ENCODE data around the gene SLC36A2.

Gene SLC36A2

DNA sequence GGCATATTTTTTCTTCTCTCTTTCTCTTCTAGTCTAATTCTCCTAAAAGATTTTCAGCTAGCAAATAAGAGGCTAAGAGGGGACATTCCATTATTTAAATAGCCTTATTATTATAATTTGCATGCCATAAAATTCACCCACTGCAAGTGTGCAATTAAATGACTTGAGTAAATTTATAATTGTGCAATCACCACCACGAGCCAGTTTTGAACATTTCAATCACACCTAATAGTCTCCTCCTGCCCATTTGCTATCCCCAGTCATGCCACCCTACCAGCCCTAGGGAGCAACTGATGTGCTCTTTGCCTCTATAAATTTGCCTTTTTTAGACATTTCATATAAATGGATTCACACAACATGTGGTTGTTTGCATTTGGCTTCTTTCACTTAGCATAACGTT, 12.0 kb upstream of the SLC36A2 start:
- H3K4me1 ChIP-seq (ENCODE audit: control insufficient read depth, insufficient read depth, low read length): no peaks in the 10 kb centered on the region
- no peaks in the 10 kb centered on the region for H3K36me3 ChIP-seq (ENCODE audit: control insufficient read depth in 2 of 2, insufficient read depth in 2 of 2, low read length in 2 of 2)
- H3K9me3 ChIP-seq (ENCODE audit: control insufficient read depth in 2 of 2, low read length in 2 of 2): peaks cover 7 to 8% of the 10 kb centered on the region in 2 donors
- no peak overlapping the region for H3K27ac ChIP-seq (ENCODE audit: low read length)
- no peak overlapping the region for H3K9ac ChIP-seq (ENCODE audit: low read length in 2 of 2)
- no peaks in the 10 kb centered on the region for H3K27me3 ChIP-seq (ENCODE audit: control insufficient read depth in 1 of 2, insufficient read depth in 2 of 2, low read length in 2 of 2)
- no peak overlapping the region for H3K4me3 ChIP-seq (ENCODE audit: low read length in 2 of 2)

DNA sequence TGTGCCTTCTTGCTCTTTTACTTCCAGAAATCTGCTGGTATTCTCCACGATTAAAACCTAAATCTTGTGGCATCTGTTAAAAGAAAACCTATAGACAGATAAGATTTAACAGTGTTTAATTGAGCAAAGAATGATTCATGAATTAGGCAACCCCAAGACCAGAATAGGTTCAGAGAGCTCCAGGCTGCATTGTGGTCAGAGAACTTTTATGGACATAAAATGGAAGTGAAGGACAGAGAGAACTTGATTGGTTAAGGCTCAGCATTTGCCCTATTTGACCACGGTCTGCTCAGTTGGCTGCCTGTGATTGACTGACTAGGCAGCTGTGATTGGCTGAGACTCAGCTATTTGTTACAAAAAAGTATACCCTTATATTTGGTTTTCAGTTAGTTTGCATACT, 10.4 kb upstream of the SLC36A2 start:
- no peak overlapping the region for H3K9ac ChIP-seq (ENCODE audit: low read length in 2 of 2)
- H3K4me3 ChIP-seq (ENCODE audit: low read length in 2 of 2): no peak overlapping the region
- no peaks in the 10 kb centered on the region for H3K27me3 ChIP-seq (ENCODE audit: control insufficient read depth in 1 of 2, insufficient read depth in 2 of 2, low read length in 2 of 2)

DNA sequence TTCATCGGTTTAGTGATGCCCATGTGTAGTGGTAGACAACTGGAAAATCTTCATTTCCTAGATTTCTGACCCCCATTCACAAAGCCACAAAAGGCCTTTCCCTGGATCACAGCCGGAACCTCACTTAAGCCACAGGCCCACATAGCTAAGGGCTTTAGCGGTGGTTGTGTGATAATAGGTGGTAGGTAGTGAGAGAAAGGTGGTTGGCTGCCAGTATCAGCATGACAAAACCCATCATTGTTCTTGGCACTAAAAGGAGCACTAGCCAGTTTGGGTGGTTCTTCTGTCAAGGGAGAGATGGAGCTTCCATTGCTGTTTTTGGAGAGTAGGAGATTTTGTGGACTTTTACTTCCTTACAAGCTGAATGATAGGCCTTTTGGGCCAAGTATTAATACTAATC, 9.7 kb upstream of the SLC36A2 start:
- no peaks in the 10 kb centered on the region for H3K27me3 ChIP-seq (ENCODE audit: control insufficient read depth in 1 of 2, insufficient read depth in 2 of 2, low read length in 2 of 2)
- no peak overlapping the region for H3K9ac ChIP-seq (ENCODE audit: low read length in 2 of 2)
- no peaks in the 10 kb centered on the region for H3K36me3 ChIP-seq (ENCODE audit: control insufficient read depth in 2 of 2, insufficient read depth in 2 of 2, low read length in 2 of 2)
- H3K9me3 ChIP-seq (ENCODE audit: control insufficient read depth in 2 of 2, low read length in 2 of 2): no peaks in the 10 kb centered on the region
- H3K4me1 ChIP-seq (ENCODE audit: control insufficient read depth, insufficient read depth, low read length): no peaks in the 10 kb centered on the region
- H3K4me3 ChIP-seq (ENCODE audit: low read length in 2 of 2): no peak overlapping the region
- H3K27ac ChIP-seq (ENCODE audit: low read length): no peak overlapping the region

More for the DNA sequence above, 10.4 kb upstream of the SLC36A2 start:
- H3K4me1 ChIP-seq (ENCODE audit: control insufficient read depth, insufficient read depth, low read length): no peaks in the 10 kb centered on the region
- H3K36me3 ChIP-seq (ENCODE audit: control insufficient read depth in 2 of 2, insufficient read depth in 2 of 2, low read length in 2 of 2): no peaks in the 10 kb centered on the region
- H3K27ac ChIP-seq (ENCODE audit: low read length): no peak overlapping the region
- H3K9me3 ChIP-seq (ENCODE audit: control insufficient read depth in 2 of 2, low read length in 2 of 2): peaks cover 2 to 4% of the 10 kb centered on the region in 2 donors

DNA sequence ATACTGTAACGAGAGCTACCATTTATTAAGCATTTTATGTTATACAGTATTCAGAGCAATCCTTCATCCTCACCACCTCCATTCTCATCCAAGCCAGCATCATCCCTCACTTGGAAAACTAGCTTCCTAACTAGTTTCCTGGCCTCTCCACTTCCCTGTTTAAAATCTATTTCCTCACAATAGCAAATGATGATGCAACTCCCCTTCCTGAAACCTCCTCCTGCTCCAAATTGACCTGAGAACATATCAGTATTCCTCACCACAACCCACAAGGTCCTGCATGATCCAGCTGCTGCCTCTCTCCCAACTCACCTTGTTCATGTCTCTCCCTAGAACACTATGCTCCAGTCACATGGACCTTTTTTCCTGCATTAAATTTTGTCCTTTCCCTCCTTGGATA, 4.3 kb upstream of the SLC36A2 start:
- Histone ChIP-seq H3K9ac (ENCODE audit: low read length in 2 of 2) (no peak overlapping the region), H3K27ac (ENCODE audit: low read length) (no peak overlapping the region), H3K4me3 (ENCODE audit: low read length in 2 of 2) (no peak overlapping the region), H3K4me1 (ENCODE audit: control insufficient read depth, insufficient read depth, low read length) (no peaks in the 10 kb centered on the region), H3K27me3 (ENCODE audit: control insufficient read depth in 1 of 2, insufficient read depth in 2 of 2, low read length in 2 of 2) (peaks cover 0 to 3% of the 10 kb centered on the region in 2 donors), H3K36me3 (ENCODE audit: control insufficient read depth in 2 of 2, insufficient read depth in 2 of 2, low read length in 2 of 2) (no peaks in the 10 kb centered on the region), H3K9me3 (ENCODE audit: control insufficient read depth in 2 of 2, low read length in 2 of 2) (no peaks in the 10 kb centered on the region)

DNA sequence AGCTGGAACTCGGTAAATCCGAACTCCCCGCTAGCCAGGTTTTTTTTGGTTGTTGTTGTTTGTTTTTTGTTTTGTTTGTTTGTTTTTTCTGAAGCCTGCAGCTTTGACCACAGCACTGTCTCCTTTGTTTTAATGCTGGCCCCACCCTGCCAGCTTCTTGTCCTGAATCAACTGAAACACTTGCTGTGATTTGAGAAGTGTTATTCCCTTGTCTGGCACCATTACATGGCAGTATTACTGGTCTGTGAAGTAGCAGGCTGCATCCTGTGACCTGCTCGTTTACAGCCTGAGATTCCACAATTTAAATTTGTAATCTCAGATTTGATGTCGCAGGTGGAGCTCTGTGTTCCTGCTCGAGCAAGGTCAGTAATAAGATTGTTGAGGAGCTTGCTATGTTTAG, 1.4 kb upstream of the SLC36A2 start:
- no peaks in the 10 kb centered on the region for H3K36me3 ChIP-seq (ENCODE audit: control insufficient read depth in 2 of 2, insufficient read depth in 2 of 2, low read length in 2 of 2)
- H3K4me3 ChIP-seq (ENCODE audit: low read length in 2 of 2): no peak overlapping the region
- no peak overlapping the region for H3K9ac ChIP-seq (ENCODE audit: low read length in 2 of 2)
- no peak overlapping the region for H3K27ac ChIP-seq (ENCODE audit: low read length)
- peaks cover 5% of the 10 kb centered on the region for H3K4me1 ChIP-seq (ENCODE audit: control insufficient read depth, insufficient read depth, low read length)
- no peaks in the 10 kb centered on the region for H3K9me3 ChIP-seq (ENCODE audit: control insufficient read depth in 2 of 2, low read length in 2 of 2)
- H3K27me3 ChIP-seq (ENCODE audit: control insufficient read depth in 1 of 2, insufficient read depth in 2 of 2, low read length in 2 of 2): peaks cover 0 to 3% of the 10 kb centered on the region in 2 donors

DNA sequence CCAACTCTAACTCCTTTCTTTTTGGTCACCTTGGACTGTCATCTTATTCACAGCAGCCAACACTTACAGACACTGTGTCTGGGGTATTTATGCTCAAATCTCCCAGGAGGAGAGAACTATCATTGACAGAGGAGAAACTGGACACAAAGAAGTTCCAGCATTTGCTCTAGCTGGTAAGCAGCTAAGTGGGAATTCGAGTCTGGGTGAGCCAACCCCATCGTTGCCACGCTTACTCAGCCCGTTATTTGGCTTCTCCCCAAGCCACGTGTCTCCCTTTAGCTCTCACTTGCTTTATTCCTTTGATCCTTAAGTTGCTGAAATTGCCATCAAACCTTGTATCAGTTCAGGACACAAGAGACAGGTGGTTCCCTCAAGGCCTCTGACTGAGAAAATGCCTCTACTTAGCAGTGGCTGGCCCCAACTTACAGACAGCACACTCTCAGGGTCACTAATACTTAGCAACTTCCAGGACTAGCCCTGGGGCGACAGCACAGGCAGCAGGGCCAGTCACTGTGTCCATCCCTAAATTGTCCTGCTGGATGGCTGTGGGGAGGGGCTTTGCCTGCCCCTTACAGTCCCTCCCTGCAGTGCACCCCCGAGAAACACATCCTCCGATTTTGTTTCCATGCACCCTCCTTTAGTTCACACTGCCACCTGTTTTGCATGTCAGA, 1.4 kb downstream of the SLC36A2 start:
- peaks cover 0 to 3% of the 10 kb centered on the region in 2 donors for H3K27me3 ChIP-seq (ENCODE audit: control insufficient read depth in 1 of 2, insufficient read depth in 2 of 2, low read length in 2 of 2)
- no peaks in the 10 kb centered on the region for H3K36me3 ChIP-seq (ENCODE audit: control insufficient read depth in 2 of 2, insufficient read depth in 2 of 2, low read length in 2 of 2)
- H3K9ac ChIP-seq (ENCODE audit: low read length in 2 of 2): no peak overlapping the region
- H3K4me3 ChIP-seq (ENCODE audit: low read length in 2 of 2): no peak overlapping the region
- no peaks in the 10 kb centered on the region for H3K9me3 ChIP-seq (ENCODE audit: control insufficient read depth in 2 of 2, low read length in 2 of 2)
- H3K4me1 ChIP-seq (ENCODE audit: control insufficient read depth, insufficient read depth, low read length): peaks cover 5% of the 10 kb centered on the region
- no peak overlapping the region for H3K27ac ChIP-seq (ENCODE audit: low read length)

DNA sequence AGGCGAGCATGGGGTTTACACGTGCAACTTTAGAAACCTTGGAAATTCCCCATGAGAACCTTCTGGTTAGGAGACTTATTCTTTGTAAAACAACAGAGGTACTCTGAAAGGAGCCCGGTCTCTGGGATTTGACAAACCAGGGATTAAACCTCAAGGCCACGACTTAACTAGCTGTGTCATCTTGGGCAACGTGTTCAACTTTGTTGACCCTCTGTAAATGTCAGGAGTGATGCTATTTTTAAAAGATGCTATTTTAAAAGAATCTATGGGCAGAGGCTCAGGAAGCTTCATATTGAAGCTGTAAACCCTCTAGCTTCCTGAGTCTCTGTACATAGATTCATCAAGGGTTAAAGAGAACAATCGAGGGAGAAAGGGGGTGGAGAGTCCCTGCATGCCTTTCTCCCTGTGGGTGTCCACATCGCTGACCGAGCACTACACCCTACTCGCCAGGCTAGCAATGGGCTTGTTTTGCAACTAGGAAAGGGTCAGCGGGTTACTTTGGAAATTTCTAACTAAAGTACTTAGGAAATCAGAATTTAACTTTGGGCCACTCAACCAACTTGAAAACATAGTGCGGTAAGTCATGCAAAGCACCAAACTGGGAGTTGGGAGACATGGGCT, 2.1 kb downstream of the SLC36A2 start:
- H3K9ac ChIP-seq (ENCODE audit: low read length in 2 of 2): no peak overlapping the region

DNA sequence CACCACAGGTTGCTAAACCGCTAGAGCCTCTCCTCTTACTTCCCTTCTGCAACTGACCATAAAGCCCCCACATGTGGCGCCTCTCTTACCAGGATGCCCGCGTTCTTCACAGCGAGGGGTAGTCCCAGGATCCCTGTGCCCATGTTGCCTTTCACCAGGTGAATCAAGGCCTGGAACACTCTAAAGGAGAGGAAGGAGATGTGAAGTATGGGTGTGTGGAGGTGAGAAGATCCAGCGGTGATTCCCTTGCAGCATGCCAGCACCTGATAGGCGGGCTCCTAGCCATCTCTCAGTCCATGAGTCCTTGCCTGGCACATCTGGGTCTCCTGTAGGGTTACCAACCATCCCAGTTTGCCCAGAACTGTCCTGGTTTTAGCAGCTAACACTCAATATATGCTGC, 3.3 kb downstream of the SLC36A2 start:
- H3K27ac ChIP-seq (ENCODE audit: low read length): no peak overlapping the region
- H3K4me1 ChIP-seq (ENCODE audit: control insufficient read depth, insufficient read depth, low read length): peaks cover 5% of the 10 kb centered on the region
- no peak overlapping the region for H3K9ac ChIP-seq (ENCODE audit: low read length in 2 of 2)
- H3K9me3 ChIP-seq (ENCODE audit: control insufficient read depth in 2 of 2, low read length in 2 of 2): no peaks in the 10 kb centered on the region
- no peaks in the 10 kb centered on the region for H3K27me3 ChIP-seq (ENCODE audit: control insufficient read depth in 1 of 2, insufficient read depth in 2 of 2, low read length in 2 of 2)
- H3K4me3 ChIP-seq (ENCODE audit: low read length in 2 of 2): no peak overlapping the region
- H3K36me3 ChIP-seq (ENCODE audit: control insufficient read depth in 2 of 2, insufficient read depth in 2 of 2, low read length in 2 of 2): no peaks in the 10 kb centered on the region

More for the DNA sequence above, 2.1 kb downstream of the SLC36A2 start:
- H3K36me3 ChIP-seq (ENCODE audit: control insufficient read depth in 2 of 2, insufficient read depth in 2 of 2, low read length in 2 of 2): no peaks in the 10 kb centered on the region
- no peaks in the 10 kb centered on the region for H3K9me3 ChIP-seq (ENCODE audit: control insufficient read depth in 2 of 2, low read length in 2 of 2)
- H3K4me3 ChIP-seq (ENCODE audit: low read length in 2 of 2): no peak overlapping the region
- H3K27ac ChIP-seq (ENCODE audit: low read length): no peak overlapping the region
- H3K27me3 ChIP-seq (ENCODE audit: control insufficient read depth in 1 of 2, insufficient read depth in 2 of 2, low read length in 2 of 2): peaks cover 0 to 3% of the 10 kb centered on the region in 2 donors
- peaks cover 5% of the 10 kb centered on the region for H3K4me1 ChIP-seq (ENCODE audit: control insufficient read depth, insufficient read depth, low read length)

DNA sequence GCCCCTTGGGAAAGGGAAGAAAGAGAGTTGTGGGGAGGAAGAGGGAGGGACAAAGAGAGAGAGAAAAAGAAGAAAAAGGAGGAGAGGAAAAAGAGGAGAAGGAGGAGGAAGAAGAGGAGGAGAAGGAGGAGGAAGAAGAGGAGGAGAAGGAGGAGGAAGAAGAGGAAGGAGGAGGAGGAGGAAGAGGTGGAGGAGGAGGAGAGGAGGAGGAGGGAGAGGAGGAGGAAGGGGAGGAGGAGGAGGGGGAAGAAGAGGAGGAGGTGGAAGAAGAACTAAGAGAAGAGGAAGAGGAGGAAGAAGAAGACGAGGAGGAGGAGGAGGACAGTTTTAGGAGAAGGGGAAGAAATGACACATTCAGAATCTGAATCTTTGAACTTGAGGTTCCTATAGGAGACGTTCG, 7.4 kb downstream of the SLC36A2 start:
- Histone ChIP-seq H3K9ac (ENCODE audit: low read length in 2 of 2) (no peak overlapping the region), H3K4me1 (ENCODE audit: control insufficient read depth, insufficient read depth, low read length) (no peaks in the 10 kb centered on the region), H3K4me3 (ENCODE audit: low read length in 2 of 2) (no peak overlapping the region), H3K27me3 (ENCODE audit: control insufficient read depth in 1 of 2, insufficient read depth in 2 of 2, low read length in 2 of 2) (no peaks in the 10 kb centered on the region), H3K9me3 (ENCODE audit: control insufficient read depth in 2 of 2, low read length in 2 of 2) (no peaks in the 10 kb centered on the region), H3K36me3 (ENCODE audit: control insufficient read depth in 2 of 2, insufficient read depth in 2 of 2, low read length in 2 of 2) (no peaks in the 10 kb centered on the region), H3K27ac (ENCODE audit: low read length) (no peak overlapping the region)

DNA sequence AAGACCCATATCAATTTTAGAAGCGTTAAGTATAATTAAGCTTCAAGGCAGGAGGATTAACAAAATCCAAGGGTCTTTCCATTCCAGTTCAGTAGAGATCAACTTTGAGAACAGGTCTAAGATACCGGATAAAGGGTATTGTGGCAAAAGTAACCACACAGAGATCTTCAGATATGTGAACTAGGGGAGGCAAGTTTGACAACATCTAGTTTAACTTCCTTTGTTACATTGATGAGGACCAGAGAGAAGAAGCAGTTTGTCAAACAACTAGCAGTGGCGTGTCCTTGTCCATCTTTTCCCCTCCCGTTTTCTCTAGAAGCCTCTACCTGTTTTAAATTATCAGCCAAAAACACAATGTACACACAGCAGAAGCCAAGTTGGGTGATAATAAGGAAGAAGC, 8.6 kb downstream of the SLC36A2 start:
- H3K36me3 ChIP-seq (ENCODE audit: control insufficient read depth in 2 of 2, insufficient read depth in 2 of 2, low read length in 2 of 2): no peaks in the 10 kb centered on the region
- H3K9ac ChIP-seq (ENCODE audit: low read length in 2 of 2): no peak overlapping the region
- H3K4me1 ChIP-seq (ENCODE audit: control insufficient read depth, insufficient read depth, low read length): no peaks in the 10 kb centered on the region
- H3K9me3 ChIP-seq (ENCODE audit: control insufficient read depth in 2 of 2, low read length in 2 of 2): no peaks in the 10 kb centered on the region
- no peak overlapping the region for H3K27ac ChIP-seq (ENCODE audit: low read length)
- no peak overlapping the region for H3K4me3 ChIP-seq (ENCODE audit: low read length in 2 of 2)
- H3K27me3 ChIP-seq (ENCODE audit: control insufficient read depth in 1 of 2, insufficient read depth in 2 of 2, low read length in 2 of 2): no peaks in the 10 kb centered on the region

DNA sequence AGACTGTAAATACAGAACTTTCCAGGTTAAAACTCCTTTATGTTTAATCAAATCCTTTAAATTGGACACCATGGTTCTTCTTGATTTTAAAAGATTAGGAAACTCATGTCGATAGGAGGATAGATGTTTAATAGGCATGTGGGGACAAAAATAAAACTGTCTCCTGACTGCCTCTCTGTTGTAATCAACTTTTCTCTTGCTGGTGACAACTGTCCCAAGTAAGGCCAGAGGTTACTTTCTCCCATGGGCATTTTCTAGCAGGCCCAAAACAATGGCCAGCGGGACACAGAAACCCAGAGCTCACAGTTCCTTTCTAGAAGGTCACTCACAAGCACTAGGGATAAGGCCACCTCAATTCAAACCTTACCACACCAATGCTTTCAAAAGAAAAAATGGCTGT, 14.5 kb downstream of the SLC36A2 start:
- H3K4me3 ChIP-seq (ENCODE audit: low read length in 2 of 2): no peak overlapping the region
- no peaks in the 10 kb centered on the region for H3K36me3 ChIP-seq (ENCODE audit: control insufficient read depth in 2 of 2, insufficient read depth in 2 of 2, low read length in 2 of 2)
- no peaks in the 10 kb centered on the region for H3K4me1 ChIP-seq (ENCODE audit: control insufficient read depth, insufficient read depth, low read length)
- H3K27ac ChIP-seq (ENCODE audit: low read length): no peak overlapping the region
- H3K9ac ChIP-seq (ENCODE audit: low read length in 2 of 2): no peak overlapping the region
- H3K9me3 ChIP-seq (ENCODE audit: control insufficient read depth in 2 of 2, low read length in 2 of 2): no peaks in the 10 kb centered on the region
- H3K27me3 ChIP-seq (ENCODE audit: control insufficient read depth in 1 of 2, insufficient read depth in 2 of 2, low read length in 2 of 2): no peaks in the 10 kb centered on the region
